NCI-H2171 (cell line): ENCODE results near the gene ZIC2.

Experiments used
- DNase-seq: peaks from one replicate; lab custom pipeline; 2025; lab: John Stamatoyannopoulos, UW

The ZIC2 gene

GRCh38 chr13:99974296-99974938 is 7.2 kb upstream of the ZIC2 start:
- DNase-seq: no peak

DNA sequence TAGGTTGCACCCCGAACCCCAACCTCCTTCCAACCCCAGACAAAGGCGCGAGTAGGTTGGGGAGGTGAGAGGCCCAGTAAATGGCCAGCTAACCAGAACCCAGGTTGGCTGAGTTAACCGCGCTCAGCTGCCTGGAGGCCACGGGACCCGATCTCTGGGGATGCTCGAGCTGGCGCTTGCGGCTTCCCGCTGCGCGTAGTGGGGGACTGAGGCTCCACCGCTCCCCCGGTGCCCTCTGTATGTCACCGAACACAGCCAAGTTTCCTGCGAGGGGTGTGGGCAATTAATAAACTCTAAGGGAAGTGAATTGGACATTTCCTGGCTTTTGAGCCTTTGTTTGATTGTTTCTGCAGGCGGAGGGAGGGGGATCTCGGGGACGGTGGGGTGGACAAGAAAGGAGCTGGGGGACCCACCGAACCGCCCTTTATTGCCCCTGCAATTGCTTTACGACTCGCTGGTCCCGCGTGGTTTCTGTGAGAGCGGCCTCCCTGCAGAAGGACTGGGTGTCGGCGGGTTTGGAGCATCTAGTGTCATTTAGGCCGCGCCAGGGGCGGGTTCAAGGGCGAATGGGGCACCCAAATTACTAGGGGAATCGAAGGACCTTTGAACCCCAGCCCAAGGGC is 6.5 kb upstream of the ZIC2 start:
- DNase-seq: no peak

- DNase-seq: no peak
These were observed 6.0 kb upstream of the ZIC2 start for GRCh38 chr13:99975626-99976025.

DNA sequence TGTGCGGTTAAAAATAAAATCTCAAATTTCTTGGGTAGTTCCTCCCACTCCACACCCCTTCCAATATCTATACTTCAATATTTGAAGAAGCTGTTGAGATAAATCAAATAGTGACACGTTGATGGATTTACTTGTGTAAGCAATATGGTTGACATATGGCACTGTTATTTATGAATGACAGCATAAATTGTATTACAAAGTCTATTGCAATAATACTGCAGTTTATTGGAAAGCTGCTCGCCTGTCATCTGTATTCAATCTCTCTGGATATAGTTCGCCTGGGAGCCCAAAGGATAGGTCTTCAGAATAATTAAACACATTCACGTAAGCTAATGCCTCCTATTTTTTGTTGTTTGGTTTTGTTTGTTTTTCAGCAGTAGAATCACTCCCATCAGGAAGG is 5.0 kb upstream of the ZIC2 start:
- DNase-seq: peak; percentile 48

DNA sequence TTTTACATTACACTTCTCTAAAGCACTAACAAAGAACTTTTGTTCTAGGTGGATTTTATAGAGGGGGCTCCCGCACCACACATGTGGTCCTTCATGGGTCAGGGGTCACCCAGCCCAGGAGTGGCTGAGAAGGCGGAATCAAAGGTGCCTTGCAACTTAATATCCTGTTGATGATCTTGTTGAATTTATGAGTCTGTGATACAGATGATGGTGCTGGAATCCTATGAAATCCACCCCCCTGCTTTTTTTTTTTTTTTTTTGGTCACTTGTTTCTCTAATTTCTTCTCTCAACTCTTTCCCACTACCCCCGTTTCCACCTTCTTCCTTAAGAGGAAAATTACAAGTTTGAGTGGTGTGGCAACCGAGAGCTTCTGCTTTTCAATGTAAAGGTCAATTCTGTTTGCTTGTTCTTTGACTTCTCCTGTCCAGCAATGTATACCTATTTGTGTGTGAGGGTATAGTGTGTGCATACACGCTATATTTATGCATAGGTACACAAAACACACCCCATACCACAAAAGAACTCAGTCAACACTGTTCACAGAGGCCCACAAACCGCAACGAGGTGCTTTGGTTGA is 4.2 kb upstream of the ZIC2 start:
- DNase-seq: no peak

- DNase-seq: no peak
These were observed 3.4 kb upstream of the ZIC2 start for GRCh38 chr13:99977912-99978798.

DNA sequence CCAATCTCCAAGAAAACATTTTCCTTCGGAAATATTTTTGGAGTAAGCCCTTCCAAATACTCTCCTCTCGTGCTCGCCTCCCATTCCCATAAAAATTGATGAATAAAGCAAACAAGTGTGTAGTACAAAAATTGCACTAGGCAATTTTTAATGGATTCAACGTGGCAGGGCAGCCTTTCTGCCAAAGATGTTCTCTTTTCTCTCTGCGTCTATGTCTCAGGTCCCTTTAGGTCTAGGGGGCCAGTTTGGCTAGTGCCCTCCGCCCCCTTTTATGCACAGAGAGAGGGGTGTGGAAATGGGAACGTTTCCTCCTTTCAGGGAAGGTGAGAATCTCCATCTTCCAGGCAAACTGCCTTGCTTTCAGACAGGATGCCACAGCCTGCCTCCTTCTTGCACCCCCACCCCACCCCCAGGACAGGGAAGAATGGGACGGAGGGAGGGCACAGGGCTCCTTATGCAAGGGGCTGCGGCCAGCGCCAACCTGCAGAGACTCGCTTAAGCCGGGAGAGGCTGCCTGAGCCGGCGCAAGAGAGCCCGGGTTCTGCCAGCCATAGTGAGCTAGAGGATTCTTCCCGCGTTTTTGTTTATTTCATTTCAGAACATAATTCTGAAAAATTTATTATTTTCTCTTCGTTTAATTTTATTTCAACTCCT is 2.7 kb upstream of the ZIC2 start:
- no peak for DNase-seq

DNA sequence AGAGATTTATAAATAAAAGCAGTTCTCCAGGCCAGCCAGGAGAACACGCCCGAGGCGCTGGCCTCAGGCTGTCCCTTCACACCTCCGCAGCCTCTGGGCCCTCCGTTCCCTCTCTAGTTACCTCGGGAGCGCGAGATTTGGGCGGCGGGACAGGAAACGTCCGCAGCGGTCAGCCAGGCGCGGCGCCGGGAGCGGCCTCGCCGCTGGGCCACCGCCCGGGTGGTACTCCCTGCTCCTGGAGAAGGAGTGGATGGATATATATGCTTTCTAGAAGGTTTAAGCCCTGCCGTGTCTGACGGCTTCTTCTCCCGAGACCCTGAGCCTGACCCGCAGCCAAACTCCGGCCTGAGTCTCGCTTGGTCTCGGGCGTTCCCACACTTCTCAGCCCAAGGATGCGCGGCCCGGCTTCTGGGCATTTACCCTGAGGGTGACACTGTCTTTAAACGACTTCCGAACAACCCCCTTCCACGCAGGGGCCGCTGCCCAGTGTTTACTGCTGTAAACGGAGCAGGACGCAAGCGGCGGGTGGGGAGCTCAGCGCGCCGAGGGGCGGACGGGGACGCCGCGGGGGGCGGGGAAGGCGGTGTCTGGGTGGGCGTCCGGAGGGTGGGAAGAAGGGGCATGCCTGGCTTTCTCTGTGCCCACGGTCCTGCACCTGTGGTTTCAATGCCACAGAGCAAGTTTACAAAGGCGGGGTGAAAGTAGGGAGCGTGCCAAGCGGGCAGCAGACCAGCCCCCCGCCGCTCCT is 2.0 kb upstream of the ZIC2 start:
- no peak for DNase-seq

- peak; percentile 92 for DNase-seq
These were observed 1.3 kb upstream of the ZIC2 start for GRCh38 chr13:99980201-99980823.

DNA sequence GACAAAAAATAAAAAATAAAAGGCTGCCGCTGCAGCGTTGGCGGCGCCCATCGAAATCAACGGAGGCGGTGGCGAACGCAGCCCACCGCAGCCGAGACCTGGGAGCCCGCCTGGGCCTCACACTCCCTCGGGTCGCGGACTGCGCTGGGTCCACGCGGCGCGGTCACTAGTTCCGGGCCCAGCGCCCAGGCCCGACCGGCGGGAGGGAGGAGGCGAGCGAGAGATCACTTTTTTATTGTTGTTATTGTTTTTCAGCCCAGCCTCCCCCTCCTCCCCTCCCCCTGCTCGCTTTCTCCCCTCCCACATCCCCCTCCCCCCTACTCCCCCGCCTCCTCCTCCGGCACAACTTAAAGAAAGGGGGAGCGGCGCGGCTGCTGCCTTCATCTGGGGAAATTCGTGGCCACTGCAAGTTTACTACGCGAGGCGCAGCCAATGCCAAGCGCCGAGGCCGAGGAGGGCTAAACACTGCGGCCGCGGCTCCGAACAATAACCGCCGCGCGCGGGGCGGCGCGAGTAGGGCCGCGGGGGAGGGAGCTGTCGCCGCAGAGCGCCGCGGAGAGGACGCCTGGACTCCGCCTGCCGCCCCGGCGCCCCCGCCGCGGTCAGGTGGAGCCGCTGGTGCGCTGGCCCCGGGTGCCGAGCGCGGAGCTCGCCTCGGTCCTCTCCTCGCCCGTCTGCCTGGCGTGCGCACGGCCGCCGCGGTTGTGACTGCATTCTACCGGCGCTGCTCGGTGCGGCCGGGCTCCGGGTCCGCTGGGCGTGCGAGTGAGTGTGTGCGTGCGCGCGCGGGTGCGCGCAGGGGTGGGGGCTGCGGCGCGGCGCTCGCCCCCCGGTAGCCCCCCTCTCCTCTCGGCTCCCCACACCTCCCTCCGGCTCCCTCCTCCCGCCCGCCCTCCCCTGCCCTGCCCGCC is 505 bp upstream of the ZIC2 start:
- DNase-seq: peak; percentile 74

GRCh38 chr13:99982036-99982730 is 599 bp downstream of the ZIC2 start:
- DNase-seq: no peak

GRCh38 chr13:99982731-99983498 is 1.3 kb downstream of the ZIC2 start:
- no peak for DNase-seq

GRCh38 chr13:99983499-99984401 is 2.2 kb downstream of the ZIC2 start:
- no peak for DNase-seq

- DNase-seq: peak; percentile 30
These were observed 3.1 kb downstream of the ZIC2 start for GRCh38 chr13:99984461-99985240.

DNA sequence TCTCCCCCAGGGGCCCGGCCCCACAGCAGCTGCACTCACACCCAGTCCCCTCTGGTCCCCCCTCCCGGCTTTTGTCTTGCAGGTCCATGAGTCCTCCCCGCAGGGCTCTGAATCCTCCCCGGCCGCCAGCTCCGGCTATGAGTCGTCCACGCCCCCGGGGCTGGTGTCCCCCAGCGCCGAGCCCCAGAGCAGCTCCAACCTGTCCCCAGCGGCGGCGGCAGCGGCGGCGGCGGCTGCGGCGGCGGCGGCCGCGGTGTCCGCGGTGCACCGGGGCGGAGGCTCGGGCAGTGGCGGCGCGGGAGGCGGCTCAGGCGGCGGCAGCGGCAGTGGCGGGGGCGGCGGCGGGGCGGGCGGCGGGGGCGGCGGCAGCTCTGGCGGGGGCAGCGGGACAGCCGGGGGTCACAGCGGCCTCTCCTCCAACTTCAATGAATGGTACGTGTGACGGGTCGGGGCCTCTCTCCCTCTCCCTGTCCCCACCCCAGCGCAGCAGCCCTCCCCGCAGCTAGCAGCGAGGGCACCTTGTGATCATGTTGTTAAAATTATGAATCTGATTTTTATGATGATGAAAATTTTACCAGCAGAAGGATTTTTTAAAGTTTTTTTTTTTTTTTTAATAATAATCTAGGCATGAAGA is 3.8 kb downstream of the ZIC2 start:
- peak; percentile 24 for DNase-seq

DNA sequence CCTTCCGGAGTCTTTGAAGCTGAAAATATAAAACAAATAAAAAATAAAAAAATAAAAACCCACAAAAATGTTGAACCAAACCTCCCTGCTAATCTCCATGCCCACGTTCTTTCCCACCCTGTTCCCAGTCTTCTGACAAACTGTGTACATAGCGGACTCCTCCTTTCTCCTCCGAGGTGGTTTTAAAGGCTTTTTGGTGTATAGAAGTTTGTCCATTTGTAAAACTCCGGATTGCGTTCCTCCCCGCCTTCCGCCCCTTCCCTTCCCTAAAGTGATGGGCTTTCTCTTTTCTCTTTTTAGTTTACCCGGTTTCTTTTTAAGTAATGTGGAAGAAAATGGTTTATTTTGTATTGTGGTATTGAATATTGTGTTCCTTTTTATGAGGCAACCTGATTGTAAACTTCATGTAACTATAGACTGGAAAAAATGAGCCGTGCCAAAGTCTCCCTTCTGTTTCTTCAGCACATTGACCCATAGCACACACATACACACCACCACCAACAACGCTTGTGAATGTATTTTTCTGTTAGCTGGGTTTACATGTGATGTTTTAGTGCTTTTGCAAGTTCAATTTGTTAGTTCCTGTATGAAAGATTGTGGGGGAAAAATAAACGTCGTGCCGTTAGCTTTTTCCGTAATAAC is 4.4 kb downstream of the ZIC2 start:
- no peak for DNase-seq
